KOPT-K1 (cell line): Measurements from ENCODE around the gene TTYH1.

Experiments
- H3K27ac ChIP-seq: fragments of 200-600 bp; sonication (generic); 2 replicates; pipeline ENCODE4 v1.5.1; 2016; ENCODE audit warnings: antibody characterized with exemption, mild to moderate bottlenecking, low read depth, low read length; ENCODE audit not compliant: poor library complexity, severe bottlenecking
- H3K36me3 ChIP-seq: fragments of 200-600 bp; sonication (generic); 2 replicates; pipeline ENCODE4 v1.5.1; 2017; ENCODE audit warnings: antibody characterized with exemption, mild to moderate bottlenecking, low read length, moderate library complexity; ENCODE audit not compliant: insufficient read depth
- H3K9me3 ChIP-seq: fragments of 200-600 bp; sonication (generic); 2 replicates; pipeline ENCODE4 v1.5.1; 2017; ENCODE audit warnings: antibody characterized with exemption, low read length, mild to moderate bottlenecking; ENCODE audit not compliant: insufficient read depth, poor library complexity, severe bottlenecking

The TTYH1 gene

DNA sequence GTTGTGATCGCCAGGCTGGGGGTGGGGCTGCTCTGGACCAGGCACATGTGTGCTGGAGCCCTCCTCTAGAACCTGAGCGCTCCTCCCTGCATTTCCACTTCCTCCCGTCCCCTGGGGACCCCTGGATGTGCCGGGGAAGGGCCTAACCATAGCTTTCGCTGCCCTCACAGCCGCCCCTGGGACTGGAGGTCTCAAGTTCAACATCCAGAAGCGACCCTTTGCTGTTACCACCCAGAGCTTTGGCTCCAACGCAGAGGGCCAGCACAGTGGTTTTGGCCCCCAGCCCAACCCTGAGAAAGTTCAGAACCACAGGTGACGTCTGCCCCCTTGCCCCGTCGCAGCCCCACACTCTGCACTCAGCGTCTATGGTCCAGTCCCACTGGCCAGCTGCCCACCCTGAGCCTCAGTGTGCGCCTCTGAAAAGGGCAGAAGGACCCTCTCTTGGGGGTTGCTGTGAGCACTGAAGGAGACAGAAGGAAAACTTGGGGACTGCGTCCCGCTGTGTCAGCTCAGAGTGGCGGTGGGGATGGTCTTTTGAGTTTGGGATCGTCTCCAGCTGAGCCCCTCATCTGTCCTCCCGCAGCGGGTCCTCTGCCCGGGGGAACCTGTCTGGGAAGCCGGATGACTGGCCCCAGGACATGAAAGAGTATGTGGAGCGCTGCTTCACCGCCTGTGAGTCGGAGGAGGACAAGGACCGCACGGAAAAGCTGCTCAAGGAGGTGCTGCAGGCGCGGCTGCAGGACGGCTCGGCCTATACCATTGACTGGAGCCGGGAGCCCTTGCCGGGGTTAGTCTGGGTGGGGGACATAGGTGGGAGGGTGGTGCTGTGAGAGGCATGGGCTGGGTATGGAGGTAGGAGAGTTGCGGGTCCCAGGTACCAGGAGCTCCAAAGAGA, 39.8 kb downstream of the TTYH1 start:
- no peak overlapping the region for H3K27ac ChIP-seq
- H3K9me3 ChIP-seq: no peaks in the 10 kb centered on the region
- peaks cover 93% of the 10 kb centered on the region for H3K36me3 ChIP-seq

DNA sequence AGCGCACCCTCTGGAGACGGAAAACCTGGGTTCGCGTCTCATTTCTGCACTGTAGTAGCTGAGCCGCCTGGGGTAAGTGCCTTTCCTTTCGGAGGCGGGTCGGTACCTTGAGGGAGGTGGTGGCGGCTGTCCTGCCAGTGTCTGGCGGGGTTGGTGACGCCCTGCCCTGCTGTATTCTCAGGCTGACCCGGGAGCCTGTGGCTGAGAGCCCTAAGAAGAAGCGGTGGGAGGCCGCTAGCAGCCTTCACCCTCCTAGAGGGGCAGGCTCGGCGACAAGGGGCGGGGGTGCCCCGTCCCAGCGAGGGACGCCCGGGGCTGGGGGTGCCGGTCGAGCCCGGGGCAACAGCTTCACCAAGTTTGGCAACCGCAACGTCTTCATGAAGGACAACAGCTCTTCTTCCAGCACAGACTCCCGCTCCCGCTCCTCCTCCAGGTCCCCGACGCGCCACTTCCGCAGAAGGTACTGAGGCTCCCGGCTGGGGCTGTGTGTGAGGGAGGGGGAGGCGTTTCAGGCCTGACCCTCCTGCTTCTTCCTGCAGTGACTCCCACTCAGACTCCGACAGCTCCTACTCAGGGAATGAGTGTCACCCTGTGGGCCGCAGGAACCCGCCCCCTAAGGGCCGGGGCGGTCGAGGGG, 40.6 kb downstream of the TTYH1 start:
- H3K27ac ChIP-seq: no peak overlapping the region
- no peaks in the 10 kb centered on the region for H3K9me3 ChIP-seq
- peaks cover 98% of the 10 kb centered on the region for H3K36me3 ChIP-seq

DNA sequence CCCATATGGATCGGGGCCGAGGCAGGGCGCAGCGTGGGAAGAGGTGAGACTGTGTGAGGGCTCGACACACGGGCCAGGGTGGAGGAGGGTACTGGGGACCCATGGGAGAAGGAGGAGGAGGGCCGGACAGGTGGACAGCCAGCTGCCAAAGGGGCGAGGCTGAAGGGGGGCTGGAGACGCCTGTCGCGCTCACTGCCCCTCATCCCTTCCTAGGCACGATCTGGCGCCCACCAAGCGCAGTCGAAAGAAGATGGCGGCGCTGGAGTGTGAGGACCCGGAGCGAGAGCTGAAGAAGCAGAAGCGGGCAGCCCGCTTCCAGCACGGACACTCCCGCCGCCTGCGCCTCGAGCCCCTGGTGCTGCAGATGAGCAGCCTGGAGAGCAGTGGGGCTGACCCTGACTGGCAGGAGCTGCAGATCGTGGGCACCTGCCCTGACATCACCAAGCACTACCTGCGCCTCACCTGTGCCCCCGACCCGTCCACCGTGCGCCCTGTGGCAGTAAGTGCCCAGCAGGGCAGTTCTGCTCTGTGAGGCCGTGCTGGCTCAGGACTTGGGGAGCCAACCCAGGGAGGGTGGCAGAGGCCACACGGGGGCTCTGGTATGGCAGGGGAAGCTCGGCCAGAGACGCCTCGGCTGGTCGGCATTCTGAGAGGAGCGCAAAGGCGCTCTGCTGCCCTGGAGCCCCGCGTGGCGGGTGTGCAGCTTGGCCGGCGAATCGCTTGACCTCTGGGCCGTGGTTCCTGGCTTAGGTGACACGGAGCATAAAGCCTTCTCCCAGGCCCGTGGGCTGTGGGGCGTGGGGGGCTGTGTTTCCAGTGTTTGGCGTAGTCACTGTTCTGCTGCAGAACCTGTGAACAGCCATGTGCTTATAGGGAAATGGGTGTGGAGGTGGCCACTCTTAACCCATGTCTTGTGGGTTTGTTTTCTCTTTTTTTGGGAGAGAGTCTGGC, 41.4 kb downstream of the TTYH1 start:
- Histone ChIP-seq H3K27ac (no peak overlapping the region), H3K9me3 (no peaks in the 10 kb centered on the region), H3K36me3 (peaks cover 98% of the 10 kb centered on the region)

DNA sequence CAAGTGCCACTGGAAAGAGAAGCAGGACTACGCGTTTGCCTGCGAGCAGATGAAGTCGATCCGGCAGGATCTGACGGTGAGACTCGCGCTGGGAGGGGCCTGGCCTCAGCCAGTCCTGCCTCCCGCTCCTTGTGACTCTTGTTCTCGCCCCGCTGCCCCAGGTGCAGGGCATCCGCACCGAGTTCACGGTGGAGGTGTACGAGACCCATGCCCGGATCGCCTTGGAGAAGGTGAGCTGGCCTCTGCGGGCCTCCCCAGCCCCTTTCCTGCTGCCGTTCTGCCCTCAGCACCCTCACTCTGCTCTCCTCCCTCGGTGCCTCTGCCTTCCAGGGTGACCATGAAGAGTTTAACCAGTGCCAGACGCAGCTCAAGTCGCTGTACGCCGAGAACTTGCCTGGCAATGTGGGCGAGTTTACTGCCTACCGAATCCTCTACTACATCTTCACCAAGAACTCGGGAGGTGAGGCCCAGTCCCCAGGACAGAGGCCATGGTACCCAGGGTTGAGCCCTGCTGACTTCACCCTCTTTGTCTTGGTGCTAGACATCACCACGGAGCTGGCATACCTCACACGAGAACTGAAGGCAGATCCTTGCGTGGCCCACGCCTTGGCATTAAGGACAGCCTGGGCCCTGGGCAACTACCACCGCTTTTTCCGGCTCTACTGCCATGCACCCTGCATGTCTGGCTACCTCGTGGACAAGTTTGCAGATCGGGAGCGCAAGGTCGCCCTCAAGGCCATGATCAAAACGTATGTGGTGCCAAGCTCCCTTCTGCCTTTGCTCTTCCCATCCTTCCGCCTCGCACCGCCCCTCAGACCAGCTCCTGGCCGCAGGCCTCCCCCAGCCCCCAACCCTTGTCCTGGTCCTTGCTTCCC, 42.7 kb downstream of the TTYH1 start:
- Histone ChIP-seq H3K27ac (no peak overlapping the region), H3K9me3 (no peaks in the 10 kb centered on the region), H3K36me3 (peaks cover 98% of the 10 kb centered on the region)

DNA sequence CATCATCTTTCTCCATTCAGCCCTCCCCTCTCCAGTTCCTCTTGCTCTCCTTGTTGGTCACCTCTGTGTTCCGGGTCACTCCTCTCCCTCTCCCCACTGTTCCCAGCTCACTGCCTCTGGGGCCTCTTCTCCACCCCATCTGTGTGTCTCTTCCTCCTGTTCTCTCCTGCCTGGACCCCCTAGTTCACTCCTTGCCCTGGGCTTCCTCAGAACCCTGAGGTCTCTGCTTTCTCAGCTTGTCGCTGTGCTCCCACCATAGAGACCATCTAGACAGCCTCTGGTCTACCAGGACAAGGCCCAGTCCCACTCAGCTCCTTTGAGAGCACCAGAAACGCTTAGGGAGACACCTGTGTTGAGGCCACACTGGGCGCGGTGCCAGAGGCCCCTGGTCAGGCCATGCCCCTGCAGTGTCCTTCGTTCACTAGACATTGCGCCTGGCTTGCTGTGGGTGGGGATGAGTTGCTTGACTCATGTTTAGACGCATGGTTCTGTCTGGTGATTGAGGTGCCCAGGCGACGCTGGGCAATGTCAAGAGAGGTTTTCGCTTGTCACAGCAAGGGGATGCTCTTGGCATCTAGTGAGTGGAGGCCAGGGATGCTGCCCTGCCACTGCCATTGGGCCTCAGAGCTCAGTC, 43.5 kb downstream of the TTYH1 start:
- Histone ChIP-seq H3K36me3 (peaks cover 91% of the 10 kb centered on the region), H3K9me3 (no peaks in the 10 kb centered on the region), H3K27ac (no peak overlapping the region)

DNA sequence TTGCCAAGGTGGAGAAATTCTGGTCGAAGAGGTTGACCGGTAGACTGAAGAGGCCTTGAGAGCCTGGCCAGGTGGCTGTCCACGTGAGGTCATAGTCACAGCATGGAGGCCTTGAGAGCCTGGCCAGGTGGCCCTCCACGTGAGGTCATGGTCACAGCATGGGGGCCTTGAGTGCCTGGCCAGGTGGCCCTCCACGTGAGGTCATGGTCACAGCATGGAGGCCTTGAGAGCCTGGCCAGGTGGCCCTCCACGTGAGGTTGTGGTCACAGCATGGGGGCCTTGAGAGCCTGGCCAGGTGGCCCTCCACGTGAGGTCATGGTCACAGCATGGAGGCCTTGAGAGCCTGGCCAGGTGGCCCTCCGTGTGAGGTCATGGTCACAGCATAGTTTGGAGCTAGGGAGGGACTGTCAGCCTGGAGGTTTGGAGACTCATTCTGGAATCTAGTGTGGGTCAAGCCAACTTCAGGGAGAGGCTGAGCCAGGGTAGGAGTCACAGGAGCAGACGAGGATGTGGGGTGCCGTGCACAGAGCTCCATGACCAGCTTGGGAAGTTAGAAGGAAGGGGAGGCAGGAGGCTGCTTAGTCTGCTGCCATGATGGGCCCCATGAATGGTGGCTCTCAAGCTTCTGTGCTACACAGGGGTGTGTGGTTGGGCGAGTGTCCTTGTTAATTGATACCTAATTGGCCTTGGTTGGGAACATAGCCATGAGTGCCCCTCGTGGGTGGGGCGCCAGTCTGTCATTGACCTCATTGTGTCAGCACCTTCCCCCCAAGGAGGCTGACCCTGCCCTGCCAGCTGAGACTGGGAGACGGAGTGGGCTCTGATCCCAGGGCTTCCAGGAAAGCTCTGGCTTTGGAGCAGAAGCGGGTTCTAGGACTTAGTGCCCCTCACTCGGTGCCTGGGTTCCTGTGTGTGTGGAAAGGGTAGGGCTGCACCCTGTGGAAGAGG, 44.3 kb downstream of the TTYH1 start:
- Histone ChIP-seq H3K36me3 (peaks cover 83% of the 10 kb centered on the region), H3K27ac (no peak overlapping the region), H3K9me3 (no peaks in the 10 kb centered on the region)

DNA sequence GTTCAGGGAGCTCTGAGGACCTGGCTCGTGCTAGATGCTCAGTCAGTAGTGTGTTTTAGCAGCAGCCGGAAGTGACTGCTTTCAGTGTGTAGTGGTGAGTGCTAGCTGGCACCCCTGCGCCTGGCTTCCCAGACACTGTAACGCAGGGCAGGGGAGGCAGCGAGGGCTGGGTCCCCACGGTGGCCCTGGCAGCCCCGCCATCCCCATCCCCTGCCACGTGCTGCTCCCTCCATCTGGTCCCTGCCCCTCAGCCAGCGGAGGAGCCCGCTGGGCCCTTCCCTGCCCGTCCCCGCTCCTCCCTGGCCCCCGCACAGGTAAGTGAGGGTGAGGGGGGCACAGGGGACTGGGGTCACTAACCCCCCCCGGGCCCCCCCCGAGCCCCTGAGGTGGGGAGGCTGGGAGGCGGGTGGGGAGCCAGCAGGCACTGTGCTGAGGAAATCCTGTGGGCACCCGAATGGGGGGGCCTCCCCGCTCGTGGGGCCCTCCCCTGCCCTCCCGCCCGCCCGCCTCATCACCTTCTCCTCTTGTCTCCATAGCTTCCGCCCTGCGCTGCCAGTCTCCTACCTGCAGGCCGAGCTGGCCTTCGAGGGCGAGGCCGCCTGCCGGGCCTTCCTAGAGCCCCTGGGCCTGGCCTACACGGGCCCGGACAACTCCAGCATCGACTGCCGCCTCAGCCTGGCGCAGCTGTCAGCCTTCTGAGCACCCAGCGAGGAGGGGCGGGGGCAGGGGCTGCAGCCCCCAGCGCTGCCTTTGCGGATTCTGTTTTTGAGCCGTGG, 45.2 kb downstream of the TTYH1 start:
- H3K36me3 ChIP-seq: peaks cover 75% of the 10 kb centered on the region
- H3K27ac ChIP-seq: no peak overlapping the region

DNA sequence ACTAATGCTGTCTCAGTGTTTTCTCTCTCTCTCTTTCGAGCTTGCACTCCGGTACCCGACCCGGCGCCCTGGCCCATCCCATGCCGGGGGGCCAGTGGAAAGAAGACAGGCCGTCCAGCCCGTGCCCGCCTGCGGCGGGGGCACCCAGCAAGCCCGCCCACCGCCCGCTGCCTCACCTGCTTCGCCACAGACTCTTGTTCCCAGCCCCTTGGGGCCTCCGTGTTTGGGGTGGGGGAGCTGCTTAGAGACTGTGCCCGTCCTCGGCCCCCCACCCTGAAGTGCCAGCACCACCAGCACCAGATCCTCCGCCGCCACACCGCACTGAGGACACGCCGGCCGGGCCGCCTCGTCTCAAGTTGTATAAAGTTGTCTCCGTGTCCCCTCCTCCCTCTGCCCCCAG, 45.9 kb downstream of the TTYH1 start:
- Histone ChIP-seq H3K27ac (no peak overlapping the region), H3K9me3 (no peaks in the 10 kb centered on the region), H3K36me3 (peaks cover 67% of the 10 kb centered on the region)

More for the DNA sequence above, 45.2 kb downstream of the TTYH1 start:
- no peaks in the 10 kb centered on the region for H3K9me3 ChIP-seq

DNA sequence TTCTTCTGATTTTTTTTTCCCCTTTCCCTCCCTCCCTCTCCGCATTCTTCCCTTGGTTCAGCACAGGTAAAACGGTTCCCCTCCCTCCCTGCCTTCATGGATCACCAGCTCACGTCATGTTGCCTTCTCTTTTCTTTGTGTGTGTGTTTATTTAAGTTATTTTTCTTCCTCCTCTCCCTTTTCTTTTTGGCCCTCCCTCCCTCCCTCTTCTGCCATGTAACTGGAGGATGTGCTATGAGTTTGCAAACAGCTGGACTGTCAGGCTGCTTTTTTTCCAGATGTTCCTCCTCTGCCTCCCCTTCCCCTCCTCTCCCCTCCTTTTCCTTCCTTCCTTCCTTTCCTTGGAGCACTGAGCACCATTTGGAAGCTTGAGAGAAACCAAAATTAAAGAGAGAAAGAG, 46.3 kb downstream of the TTYH1 start:
- no peaks in the 10 kb centered on the region for H3K9me3 ChIP-seq
- peaks cover 63% of the 10 kb centered on the region for H3K36me3 ChIP-seq
- no peak overlapping the region for H3K27ac ChIP-seq

DNA sequence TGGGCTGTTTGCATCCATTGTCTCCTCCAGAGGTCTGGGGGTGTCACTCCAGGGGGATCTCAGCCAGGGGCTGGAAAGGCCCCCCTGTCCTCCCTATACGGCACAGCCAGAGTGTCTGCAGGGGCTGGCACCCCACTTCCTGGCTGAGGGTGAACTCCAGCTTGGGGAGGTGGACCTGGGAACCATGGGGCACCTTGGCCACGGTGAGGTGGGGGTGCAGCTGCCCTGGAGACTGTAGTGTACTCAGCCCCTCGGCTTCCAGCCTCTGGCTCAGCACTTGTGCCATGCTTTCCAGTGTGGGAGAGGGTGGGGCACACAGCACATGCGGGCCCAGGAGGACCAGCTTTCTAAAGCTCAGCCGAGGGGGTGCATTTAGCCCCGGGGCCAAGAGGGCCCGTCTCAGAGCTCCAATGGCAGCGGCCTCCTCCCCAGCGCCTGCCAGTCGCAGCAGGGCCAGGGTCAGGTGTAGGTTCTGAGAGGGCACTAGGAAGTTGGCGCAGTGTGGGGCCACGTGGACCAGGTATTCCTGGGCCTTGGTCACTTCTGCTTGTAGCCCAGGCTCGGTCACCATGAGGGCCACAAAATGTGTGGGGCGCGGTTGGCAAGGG, 46.9 kb downstream of the TTYH1 start:
- H3K36me3 ChIP-seq: peaks cover 57% of the 10 kb centered on the region

DNA sequence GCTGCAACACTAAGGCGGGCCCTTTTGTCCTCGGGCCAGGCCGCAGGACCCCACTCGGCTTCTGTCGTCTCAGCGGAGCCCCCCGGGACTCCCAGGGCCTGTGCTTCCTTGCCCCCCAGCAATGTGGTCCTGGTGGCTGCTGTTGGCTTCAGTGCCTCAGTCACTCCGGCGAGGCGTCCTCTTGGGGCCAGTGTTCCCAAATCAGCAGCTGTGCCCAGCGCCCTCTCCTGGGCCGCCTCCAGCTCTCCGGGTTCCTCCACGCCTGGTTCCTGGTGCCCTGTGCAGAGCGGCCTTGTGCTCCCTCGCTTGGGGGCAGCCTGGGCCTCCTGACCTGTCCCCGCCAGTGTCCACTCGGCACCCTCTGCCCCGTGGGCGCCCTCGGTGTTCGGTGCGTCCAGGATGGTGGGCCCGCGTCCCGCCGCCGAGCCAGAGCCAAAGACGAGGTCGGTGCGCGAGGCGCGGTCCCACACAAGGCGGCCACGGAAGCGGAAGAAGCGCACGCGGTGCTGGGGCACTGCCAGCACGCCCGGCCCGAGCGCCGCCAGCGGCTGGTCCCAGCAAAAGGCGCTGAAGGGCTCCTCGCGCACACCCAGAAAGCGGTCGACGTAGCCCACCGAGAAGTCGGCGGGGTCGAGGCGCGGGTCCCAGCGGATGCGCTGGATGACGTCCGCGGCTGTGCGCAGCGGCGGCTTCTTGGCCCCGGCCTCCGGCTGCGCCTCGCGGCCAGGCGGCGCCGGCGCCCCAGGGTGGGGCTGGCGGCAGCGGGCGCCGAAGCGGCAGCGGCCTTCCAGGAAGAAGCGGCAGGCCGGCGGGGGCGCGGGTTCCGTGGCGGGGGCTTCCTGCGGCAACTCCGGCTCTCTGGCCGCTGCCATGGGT, 47.6 kb downstream of the TTYH1 start:
- H3K36me3 ChIP-seq: peaks cover 50% of the 10 kb centered on the region
- H3K27ac ChIP-seq: no peak overlapping the region
- H3K9me3 ChIP-seq: no peaks in the 10 kb centered on the region

More for the DNA sequence above, 46.9 kb downstream of the TTYH1 start:
- no peak overlapping the region for H3K27ac ChIP-seq
- no peaks in the 10 kb centered on the region for H3K9me3 ChIP-seq
